Esophagus (tissue), 2 donors: ENCODE results near the gene HS2ST1. TPM values are rescaled to one million over a fixed set of nuclear protein-coding genes. Genes with fewer than 3 reads are reported as not detected.

Source experiments
- H3K27ac ChIP-seq, 2 donors: one replicate each; pipeline ENCODE4 v1.5.1; 2013; ENCODE audit warnings: low read depth in 2 of 2, mild to moderate bottlenecking in 2 of 2, inconsistent platforms in 1 of 2, low read length in 1 of 2, moderate library complexity in 1 of 2
- H3K27me3 ChIP-seq, 2 donors: one replicate each; pipeline ENCODE4 v1.6.1; 2013; ENCODE audit warnings: low read length in 2 of 2, control low read depth in 1 of 2, mild to moderate bottlenecking in 1 of 2; ENCODE audit not compliant: insufficient read depth in 2 of 2, control insufficient read depth in 1 of 2
- H3K36me3 ChIP-seq, 2 donors: one replicate each; pipeline ENCODE4 v1.6.1; 2013; ENCODE audit warnings: low read length in 1 of 2; ENCODE audit not compliant: control insufficient read depth in 2 of 2, insufficient read depth in 2 of 2
- H3K4me1 ChIP-seq, 2 donors: one replicate each; pipeline ENCODE4 v1.6.1; 2013; ENCODE audit warnings: low read length in 1 of 2; ENCODE audit not compliant: control insufficient read depth in 2 of 2, insufficient read depth in 2 of 2
- H3K4me3 ChIP-seq, 2 donors: one replicate each; pipeline ENCODE4 v1.5.1; 2013; ENCODE audit warnings: low read length in 2 of 2, mild to moderate bottlenecking in 2 of 2, low read depth in 1 of 2, moderate library complexity in 1 of 2
- H3K9me3 ChIP-seq, 2 donors: one replicate each; pipeline ENCODE4 v1.6.1; 2013; ENCODE audit warnings: mild to moderate bottlenecking in 2 of 2, low read depth in 1 of 2, low read length in 1 of 2, moderate library complexity in 1 of 2; ENCODE audit not compliant: control insufficient read depth in 2 of 2, insufficient read depth in 1 of 2
- WGBS, 2 donors: extraction: QIAGEN DNeasy Blood & Tissue Kit; methylation state at CpG; one replicate each; pipeline ENCODE4 v1.1.7; 2013; 5-methylcytosine and 5-hydroxymethylcytosine counted together
- polyA plus RNA-seq, 2 donors: library from polyadenylated mRNA; stranded (reverse); fragments of 200-250 nt; gene quantifications; one replicate each; pipeline ENCODE4 v1.2.3, GENCODE V29; 2013
- donor health status: healthy with polysubstance abuse.
- donor health status: Bipolar disorder and iron deficiency.

The HS2ST1 gene
- polyA plus RNA-seq, 2 donors, result 2.7 to 3.8 TPM

DNA sequence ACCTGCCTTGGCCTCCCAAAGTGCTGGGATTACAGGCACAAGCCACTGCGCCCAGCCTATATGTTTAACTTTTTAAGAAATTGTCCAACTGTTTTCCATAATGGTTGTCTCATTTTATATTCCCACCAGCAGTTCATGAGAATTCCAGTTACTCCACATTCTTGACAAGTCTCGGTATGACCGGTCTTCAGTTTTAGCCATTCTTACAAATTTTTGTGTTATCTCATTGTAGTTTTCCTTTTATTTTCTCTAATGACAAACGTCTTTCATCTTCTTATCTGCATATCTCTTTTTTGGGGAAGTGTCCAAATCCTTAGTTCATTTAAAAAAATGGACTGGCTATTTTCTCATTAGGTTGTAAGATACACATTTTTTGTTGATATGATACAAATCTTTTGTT, 132.5 kb downstream of the HS2ST1 start:
- H3K27ac ChIP-seq, result no peak overlapping the region
- no peaks in the 10 kb centered on the region for H3K9me3 ChIP-seq
- 68 to 72% methylated on average over 4 of the region's 4 CpGs for WGBS, 2 donors
- no peak overlapping the region for H3K4me3 ChIP-seq
- no peaks in the 10 kb centered on the region for H3K4me1 ChIP-seq
- H3K36me3 ChIP-seq, result no peaks in the 10 kb centered on the region
- no peaks in the 10 kb centered on the region for H3K27me3 ChIP-seq

- H3K4me3 ChIP-seq, result no peak overlapping the region
- no peaks in the 10 kb centered on the region for H3K36me3 ChIP-seq
- H3K27me3 ChIP-seq, result no peaks in the 10 kb centered on the region
- 96 to 97% methylated on average over 3 of the region's 3 CpGs for WGBS, 2 donors
- H3K4me1 ChIP-seq, result no peaks in the 10 kb centered on the region
- no peak overlapping the region for H3K27ac ChIP-seq
- H3K9me3 ChIP-seq, result no peaks in the 10 kb centered on the region
Measured at GRCh38 chr1:87048237-87048636, 133.8 kb downstream of the HS2ST1 start.

- H3K36me3 ChIP-seq, result no peaks in the 10 kb centered on the region
- 95 to 99% methylated on average over 5 of the region's 5 CpGs for WGBS, 2 donors
- H3K27ac ChIP-seq, result no peak overlapping the region
- no peaks in the 10 kb centered on the region for H3K9me3 ChIP-seq
- H3K4me1 ChIP-seq, result no peaks in the 10 kb centered on the region
- no peak overlapping the region for H3K4me3 ChIP-seq
- no peaks in the 10 kb centered on the region for H3K27me3 ChIP-seq
Measured at GRCh38 chr1:87051965-87052364, 137.5 kb downstream of the HS2ST1 start.

DNA sequence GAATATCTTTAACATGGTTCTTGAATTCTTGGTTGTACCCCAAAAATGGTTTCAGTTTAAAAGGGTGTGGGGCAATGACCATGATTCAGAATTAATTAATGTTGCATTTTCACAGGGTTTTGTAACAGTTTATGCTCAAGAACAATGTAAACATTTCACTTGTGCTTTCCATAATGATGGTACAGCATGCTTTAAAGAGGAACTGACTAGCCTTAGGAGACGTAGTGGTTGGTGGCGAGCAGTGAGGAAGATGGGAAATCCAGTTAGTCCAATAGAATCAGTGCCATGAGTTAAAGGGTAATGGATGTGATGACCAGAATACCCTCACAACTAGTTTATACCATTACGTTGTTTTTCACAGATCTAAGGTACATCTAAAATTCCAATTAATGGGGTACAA, 138.0 kb downstream of the HS2ST1 start:
- WGBS, 2 donors, result 94 to 95% methylated on average over 3 of the region's 3 CpGs
- Histone ChIP-seq H3K9me3 (no peaks in the 10 kb centered on the region), H3K4me1 (no peaks in the 10 kb centered on the region), H3K27ac (no peak overlapping the region), H3K36me3 (no peaks in the 10 kb centered on the region), H3K27me3 (no peaks in the 10 kb centered on the region), H3K4me3 (no peak overlapping the region)

DNA sequence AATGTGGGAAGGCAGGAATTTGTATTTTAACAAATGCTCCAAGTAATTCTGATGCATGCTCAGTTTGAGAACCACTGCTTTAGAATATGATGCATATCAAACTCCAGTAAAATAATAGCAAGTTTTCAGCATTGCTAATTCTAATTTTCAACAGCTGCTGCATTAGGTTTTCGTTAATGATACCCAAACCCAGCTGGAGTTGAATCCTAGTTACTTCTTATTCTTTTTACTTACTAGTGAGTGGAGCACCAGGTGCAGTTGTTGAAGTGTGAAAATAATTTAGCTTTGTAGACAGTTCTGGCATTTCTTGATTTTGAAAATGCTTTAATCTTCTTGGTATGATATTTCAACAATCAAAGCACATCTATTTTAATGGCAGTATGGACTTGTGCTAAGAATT, 138.5 kb downstream of the HS2ST1 start:
- H3K4me1 ChIP-seq, result no peaks in the 10 kb centered on the region
- H3K4me3 ChIP-seq, result no peak overlapping the region
- WGBS, 2 donors, result 93 to 97% methylated on average over 1 of the region's 1 CpG
- no peaks in the 10 kb centered on the region for H3K27me3 ChIP-seq
- no peak overlapping the region for H3K27ac ChIP-seq
- no peaks in the 10 kb centered on the region for H3K36me3 ChIP-seq
- H3K9me3 ChIP-seq, result no peaks in the 10 kb centered on the region

GRCh38 chr1:87053446-87053845, 139.0 kb downstream of the HS2ST1 start:
- H3K9me3 ChIP-seq, result no peaks in the 10 kb centered on the region
- 93% methylated on average over 1 of the region's 1 CpG for WGBS, 2 donors

GRCh38 chr1:87056974-87057373, 142.5 kb downstream of the HS2ST1 start:
- Histone ChIP-seq H3K36me3 (no peaks in the 10 kb centered on the region), H3K27ac (no peak overlapping the region), H3K4me1 (no peaks in the 10 kb centered on the region), H3K27me3 (no peaks in the 10 kb centered on the region), H3K4me3 (no peak overlapping the region), H3K9me3 (no peaks in the 10 kb centered on the region)

More at GRCh38 chr1:87053446-87053845, 139.0 kb downstream of the HS2ST1 start:
- no peaks in the 10 kb centered on the region for H3K36me3 ChIP-seq
- H3K27me3 ChIP-seq, result no peaks in the 10 kb centered on the region
- no peaks in the 10 kb centered on the region for H3K4me1 ChIP-seq
- no peak overlapping the region for H3K4me3 ChIP-seq
- no peak overlapping the region for H3K27ac ChIP-seq

DNA sequence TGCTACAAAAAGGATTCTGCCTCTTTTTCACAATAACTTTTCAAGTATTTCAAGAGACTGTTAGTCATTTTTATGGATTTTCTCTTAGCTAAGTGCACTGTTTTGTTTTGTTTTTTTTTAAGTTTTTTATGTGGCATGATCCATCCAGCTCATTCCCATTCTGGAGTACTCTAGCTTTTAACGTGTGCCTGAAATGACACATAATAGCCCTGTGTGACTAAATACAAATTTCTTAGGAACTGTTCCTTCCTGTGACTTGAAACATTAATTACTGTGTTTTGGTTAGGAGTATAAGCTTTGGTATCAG, 143.9 kb downstream of the HS2ST1 start:
- no peak overlapping the region for H3K4me3 ChIP-seq
- no peaks in the 10 kb centered on the region for H3K27me3 ChIP-seq
- no peaks in the 10 kb centered on the region for H3K36me3 ChIP-seq
- no peaks in the 10 kb centered on the region for H3K9me3 ChIP-seq
- WGBS, 2 donors, result 71 to 79% methylated on average over 1 of the region's 1 CpG
- no peak overlapping the region for H3K27ac ChIP-seq
- H3K4me1 ChIP-seq, result no peaks in the 10 kb centered on the region

- Histone ChIP-seq H3K36me3 (no peaks in the 10 kb centered on the region), H3K9me3 (no peaks in the 10 kb centered on the region), H3K4me1 (no peaks in the 10 kb centered on the region), H3K27ac (no peak overlapping the region), H3K27me3 (no peaks in the 10 kb centered on the region), H3K4me3 (no peak overlapping the region)
Measured at GRCh38 chr1:87061742-87062156, 147.3 kb downstream of the HS2ST1 start.

- H3K27me3 ChIP-seq, result no peaks in the 10 kb centered on the region
- no peak overlapping the region for H3K4me3 ChIP-seq
- no peak overlapping the region for H3K27ac ChIP-seq
- H3K4me1 ChIP-seq, result no peaks in the 10 kb centered on the region
- H3K9me3 ChIP-seq, result no peaks in the 10 kb centered on the region
- H3K36me3 ChIP-seq, result no peaks in the 10 kb centered on the region
- WGBS, 2 donors, result 87 to 90% methylated on average over 2 of the region's 2 CpGs
Measured at GRCh38 chr1:87062687-87063086, 148.3 kb downstream of the HS2ST1 start.
